Ramos (cell line): ENCODE data around the gene SMIM1.

Source experiments
- in situ Hi-C: fragments of 300-500 bp; cut with MboI; formaldehyde crosslinking; loops from one replicate; pipeline ENCODE4 v1.14.3; 2022; ENCODE audit warnings: low sequenced_read_pairs; ENCODE audit not compliant: unreplicated experiment

Gene SMIM1

DNA sequence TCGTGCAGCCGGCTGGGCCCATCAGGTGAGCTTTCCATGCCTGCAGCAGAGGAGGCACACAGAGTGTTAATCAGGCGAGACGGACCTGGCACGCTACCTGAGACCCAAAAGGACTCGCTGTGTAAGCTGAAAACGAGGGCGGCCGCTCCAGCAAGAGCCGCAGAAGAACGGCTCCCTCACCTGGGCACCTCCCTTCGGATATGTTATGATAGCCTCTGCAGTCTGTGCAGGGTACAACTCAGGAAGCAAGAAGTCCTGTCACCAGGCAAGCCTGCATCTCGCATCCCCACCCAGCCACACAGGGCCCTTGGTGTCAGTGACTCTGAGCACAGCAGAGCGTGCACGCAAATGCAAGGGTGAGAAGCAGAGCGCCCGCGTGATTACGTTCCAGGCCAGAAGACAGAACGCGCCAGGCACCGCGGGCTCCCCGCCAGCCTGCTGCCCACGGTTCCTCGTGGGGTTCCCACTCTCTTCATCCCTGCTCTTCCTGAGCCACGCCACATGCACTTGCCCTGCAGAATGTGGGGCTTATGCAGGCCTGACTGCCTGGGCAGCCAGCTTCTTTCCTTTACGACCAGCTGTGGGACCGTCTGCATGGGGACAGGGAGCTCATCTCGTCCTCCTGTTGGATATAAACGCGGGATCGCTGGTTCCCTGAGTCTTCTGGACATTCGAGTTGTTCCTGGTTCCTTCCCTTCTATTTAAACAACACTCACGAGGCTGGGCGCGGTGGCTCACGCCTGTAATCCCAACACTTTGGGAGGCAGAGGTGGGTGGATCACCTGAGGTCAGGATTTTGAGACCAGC lies 44.0 kb downstream of the SMIM1 start:
- in situ Hi-C loops: no loop called here

DNA sequence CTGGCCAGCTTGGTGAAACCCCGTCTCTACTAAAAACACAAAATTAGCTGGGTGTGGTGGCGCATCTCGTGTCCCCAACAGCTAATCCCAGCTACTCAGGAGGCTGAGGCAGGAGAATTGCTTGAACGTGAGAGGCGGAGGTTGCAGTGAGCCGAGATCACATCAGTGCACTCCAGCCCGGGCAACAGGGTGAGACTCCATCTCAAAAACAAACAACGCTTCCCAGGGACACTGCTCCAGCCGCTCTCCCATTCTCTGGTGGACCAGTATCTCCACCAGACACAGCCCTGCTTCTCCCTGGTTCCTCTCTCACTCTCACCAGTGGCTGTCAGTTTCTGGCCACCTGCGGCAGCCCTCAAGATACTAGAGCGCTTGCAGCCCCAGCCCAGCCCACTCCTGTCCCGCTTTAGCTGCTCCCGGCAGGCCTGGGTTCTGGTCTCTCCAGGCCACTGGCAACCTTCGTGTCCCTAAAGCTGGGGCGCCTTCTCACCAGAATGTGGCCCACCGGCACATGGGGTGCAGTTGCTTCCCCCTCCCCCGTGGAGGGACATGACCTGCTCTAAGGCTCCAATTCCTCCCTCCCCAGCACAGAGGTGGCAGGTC lies 44.7 kb downstream of the SMIM1 start:
- in situ Hi-C loops: no loop called here

DNA sequence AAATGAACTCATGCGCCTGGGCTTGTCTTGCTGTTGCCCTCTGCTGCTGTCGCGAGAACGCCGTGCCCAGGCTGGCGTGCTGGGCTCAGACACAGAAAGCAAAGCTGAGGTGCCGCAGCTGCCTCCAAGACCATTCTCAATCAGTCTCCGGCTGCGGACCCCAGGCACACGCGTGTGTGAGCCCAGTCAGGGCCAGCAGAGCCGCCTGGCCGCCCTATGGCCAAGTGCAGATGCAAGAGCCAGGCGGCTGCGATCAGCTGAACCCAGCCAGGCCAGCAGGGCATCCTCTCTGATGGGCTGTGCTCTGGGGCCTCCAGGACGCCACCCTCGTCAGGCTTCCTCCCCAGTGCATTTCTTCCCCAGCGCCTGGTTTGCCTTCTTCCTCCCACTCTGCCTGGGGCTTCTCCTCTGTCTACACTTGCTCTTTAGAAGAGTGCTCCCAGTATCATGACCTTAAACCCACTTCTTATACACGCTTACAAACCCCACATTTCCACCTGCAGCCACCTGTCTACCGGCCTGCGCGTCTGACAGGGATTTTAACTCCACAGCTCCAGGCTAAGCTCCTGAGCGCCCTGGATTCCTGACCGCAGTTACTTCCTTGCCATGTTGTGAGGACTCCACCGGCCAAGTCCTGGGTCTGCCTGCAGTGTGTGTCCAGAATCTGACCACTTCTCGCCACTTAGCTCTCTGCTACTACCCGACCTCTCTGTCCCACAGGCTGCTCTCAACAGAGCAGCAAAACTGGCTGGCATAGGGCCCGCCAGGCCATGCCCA lies 45.5 kb downstream of the SMIM1 start:
- in situ Hi-C loops: no loop called here

DNA sequence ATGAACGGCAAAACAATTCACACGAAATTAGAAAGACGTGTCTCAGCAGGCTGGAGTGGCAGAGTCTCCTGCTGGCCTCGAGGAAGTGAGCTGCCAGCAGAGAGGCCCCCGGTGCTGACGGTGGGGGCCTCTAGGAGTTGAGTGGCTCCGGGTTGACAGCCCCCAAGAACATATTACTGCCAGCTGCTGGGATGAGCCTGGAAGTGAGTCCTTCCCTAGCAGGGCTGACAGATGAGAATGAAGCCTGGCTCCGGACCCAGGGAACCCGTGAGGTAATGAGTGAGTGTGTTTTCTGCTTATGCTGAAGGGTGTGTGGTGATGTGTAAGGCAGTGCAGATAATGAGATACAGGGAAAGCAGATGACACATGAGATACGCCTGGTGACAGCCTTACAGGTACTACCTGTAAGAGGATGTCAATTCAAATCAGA lies 47.2 kb downstream of the SMIM1 start:
- in situ Hi-C loops: no loop called here

DNA sequence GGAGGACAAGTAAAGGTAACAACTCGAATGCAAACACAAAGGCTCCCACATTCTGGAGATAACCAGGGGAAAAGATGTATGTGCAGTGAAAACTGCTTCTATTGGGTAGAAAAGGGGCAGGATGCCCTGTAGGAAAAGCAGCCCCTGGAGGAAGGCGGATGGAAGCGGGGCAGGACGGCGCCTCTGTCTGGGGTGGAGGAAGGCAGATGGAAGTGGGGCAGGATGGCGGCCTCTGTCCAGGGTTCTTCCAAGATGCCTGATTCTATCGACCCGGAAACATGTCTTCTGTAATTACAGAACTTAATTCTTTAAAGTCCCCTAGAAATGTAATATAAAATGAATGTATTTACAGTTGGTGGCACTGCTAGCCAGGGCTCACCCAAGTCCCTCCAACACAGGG lies 47.8 kb downstream of the SMIM1 start:
- in situ Hi-C loops: no loop called here

DNA sequence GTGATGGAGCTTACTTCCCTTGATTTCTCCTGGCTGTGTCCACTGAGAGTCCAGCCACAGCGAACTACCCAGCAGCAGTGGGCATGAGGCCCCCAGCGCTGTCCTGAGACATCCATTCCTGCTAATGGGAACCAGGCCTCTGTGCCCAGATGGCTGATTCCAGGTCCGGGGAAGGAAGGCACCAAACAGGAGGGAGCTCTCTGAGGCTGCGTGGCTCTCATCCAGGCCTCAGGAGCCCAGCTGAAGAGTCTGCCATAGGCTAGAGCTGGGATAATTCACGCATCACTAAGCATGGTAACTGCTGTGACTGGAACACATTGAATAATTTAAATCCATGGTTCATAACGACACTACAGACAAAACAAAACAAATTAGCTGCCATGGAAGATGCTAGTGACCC lies 48.5 kb downstream of the SMIM1 start:
- in situ Hi-C loops: no loop called here

DNA sequence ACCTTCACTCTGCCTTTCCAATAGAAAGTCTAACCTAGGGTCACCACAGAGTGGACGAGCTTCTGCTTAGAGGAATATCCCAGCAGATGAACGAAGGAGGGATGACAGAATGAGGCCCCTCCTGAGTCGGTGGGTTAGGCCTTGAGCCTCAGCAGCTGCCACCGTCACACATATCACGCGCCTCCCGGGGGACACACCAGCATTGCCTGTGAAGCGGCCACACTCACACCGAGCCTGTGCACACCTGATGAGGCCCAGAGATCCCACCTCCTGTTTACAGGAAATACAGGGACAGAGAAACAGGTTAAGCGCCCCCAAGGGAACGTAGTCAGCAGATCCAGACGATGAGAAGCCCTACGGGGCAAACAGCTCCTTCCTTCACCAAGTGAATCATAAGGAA lies 48.9 kb downstream of the SMIM1 start:
- in situ Hi-C loops: no loop called here

DNA sequence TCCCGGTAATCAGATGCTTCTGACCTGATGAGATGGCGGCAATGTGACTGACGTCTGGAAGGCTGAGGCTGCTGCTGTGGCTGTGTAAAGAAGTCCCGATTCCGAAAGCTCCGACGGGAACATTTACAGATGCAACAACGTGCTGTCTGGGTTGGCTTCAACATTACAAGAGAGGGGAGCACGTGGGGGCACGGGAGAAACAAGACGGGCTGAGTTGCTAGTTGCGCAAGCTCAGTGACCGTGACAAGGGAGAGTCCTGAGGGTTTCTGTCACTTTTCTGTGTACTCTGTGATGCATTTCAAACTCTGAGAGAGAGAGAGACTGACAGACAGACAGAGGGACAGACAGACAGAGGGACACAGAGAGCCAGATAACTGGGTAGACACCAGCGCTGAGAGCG lies 49.4 kb downstream of the SMIM1 start:
- in situ Hi-C loops: no loop called here

DNA sequence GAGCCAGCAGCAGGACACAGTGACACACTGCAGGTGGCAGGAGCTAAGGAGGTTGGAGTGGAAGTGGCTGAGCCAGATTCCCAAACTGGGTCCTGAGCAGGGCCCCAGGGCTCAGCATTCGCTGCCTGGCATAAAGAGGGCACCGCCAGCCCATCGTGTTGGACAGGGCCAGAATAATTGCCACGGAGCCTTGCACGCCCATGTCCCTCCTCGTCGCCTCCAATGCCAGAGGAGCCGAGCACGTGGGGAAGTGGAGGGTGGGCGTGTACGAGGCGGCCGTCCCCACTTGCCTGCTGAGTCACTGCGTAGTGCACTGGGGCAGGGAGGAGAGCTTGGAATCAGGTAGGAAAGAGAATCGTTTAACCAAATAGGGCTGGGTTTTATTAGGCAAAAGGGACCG lies 49.9 kb downstream of the SMIM1 start:
- in situ Hi-C loops: no loop called here

DNA sequence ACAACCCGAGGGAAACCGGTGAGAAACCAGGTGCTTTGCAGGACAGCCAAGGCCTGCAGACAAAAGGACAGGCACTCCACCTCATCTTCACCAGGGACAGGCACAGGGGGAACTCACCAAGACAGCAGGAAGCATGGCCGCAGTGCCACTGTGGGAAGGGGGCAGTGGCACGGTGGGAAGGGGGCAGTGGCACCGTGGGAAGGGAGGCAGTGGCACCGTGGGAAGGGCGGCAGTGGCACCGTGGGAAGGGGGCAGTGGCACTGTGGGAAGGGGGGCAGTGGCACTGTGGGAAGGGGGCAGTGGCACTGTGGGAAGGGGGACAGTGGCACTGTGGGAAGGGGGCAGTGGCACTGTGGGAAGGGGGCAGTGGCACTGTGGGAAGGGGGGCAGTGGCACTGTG lies 52.1 kb downstream of the SMIM1 start:
- in situ Hi-C loops: no loop called here

DNA sequence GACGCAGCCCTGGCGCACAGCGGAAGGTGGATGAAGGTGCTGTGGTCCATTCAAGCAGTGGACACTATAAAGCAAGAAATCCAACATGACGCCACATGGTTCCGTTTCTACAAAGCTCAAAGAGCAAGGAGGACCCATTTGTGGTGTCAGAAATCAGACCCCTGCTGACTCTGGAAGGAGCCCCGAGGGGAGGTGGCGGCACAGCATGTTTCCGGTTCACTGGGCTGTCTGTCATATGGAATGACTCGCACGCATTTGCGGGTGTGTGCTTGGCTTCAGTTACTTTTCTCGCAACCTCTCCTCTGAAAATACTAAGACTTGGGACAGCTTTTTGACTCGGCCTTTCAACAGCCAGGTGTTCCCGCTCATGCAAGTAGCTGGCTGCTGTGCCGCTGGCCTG lies 52.8 kb downstream of the SMIM1 start:
- in situ Hi-C loops: no loop called here
